GM20000 (cell line): Measurements from ENCODE around the gene SLC39A11.
"Not testable (repeated sequence)": the region's sequence is repeated elsewhere in the genome, so short reads cannot be mapped to it uniquely, and the experiment has no call there.

Experiments used
- DNase-seq: peaks from one replicate; pipeline ENCODE4 v3.0.0; 2012; ENCODE audit warnings: low spot score
- TF ChIP-seq, protein P1 (sequence below): IDR thresholded peaks from 2 replicates; pipeline ENCODE4 v1.5.1; 2012; ENCODE audit warnings: mild to moderate bottlenecking, control low read depth; ENCODE audit errors: extremely low read depth, missing control alignments

Gene SLC39A11

DNA sequence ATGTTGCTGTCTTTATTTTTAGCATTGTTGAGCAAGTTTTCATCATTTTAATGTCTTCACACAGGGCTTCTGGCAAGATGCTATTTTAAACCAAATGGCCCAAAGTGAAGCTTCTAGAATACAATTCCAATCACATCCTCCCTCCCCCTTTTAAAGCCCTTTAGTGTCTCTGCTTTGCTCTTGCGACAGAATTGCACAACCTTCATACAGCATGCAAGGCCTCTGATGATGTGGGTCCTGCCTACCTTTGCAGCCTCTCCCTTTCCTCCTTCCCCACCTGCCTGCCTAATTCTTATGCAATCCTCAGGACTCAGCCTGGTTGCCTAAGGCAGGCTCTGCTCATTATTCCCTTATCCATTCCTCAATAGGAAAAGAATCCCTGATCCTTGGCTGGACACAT lies 381.7 kb downstream of the SLC39A11 start:
- no peak for DNase-seq
- TF ChIP-seq, protein P1, sequence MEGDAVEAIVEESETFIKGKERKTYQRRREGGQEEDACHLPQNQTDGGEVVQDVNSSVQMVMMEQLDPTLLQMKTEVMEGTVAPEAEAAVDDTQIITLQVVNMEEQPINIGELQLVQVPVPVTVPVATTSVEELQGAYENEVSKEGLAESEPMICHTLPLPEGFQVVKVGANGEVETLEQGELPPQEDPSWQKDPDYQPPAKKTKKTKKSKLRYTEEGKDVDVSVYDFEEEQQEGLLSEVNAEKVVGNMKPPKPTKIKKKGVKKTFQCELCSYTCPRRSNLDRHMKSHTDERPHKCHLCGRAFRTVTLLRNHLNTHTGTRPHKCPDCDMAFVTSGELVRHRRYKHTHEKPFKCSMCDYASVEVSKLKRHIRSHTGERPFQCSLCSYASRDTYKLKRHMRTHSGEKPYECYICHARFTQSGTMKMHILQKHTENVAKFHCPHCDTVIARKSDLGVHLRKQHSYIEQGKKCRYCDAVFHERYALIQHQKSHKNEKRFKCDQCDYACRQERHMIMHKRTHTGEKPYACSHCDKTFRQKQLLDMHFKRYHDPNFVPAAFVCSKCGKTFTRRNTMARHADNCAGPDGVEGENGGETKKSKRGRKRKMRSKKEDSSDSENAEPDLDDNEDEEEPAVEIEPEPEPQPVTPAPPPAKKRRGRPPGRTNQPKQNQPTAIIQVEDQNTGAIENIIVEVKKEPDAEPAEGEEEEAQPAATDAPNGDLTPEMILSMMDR, result no peak

DNA sequence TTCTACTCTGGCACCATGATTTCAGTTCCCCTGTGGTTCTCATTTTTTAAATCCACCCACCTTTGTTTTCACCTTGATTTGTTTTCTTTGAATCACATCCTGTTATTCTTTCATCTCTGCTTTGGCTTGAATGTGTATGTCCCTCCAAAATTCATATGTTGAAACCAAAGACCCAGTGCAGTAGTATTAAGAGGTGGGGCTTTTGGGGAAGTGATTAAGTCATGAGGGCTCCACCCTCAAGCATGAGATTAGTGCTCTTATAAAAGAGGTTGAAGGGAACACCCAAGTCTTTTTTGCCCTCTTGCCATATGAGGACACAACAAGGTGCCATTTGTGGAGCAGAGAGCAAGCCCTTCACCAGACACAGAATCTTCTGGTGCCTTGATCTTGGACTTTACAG lies 382.3 kb downstream of the SLC39A11 start:
- TF ChIP-seq, protein P1, result no peak
- no peak for DNase-seq

DNA sequence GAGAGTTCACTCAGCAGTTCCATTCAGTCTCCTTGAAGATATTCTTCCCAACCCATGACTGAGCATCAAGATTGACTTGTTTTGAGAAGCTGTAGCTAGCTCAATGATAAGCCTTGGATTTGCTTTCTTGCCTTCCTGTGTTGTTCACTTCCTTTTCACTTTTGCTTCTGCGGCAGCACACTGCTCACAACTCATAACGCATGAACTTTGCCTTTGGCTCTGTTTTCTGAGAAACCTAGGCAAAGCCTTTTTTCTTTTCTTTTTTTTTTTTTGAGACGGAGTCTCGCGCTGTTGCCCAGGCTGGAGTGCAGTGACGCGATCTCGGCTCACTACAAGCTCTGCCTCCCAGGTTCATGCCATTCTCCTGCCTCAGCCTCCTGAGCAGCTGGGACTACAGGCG lies 383.8 kb downstream of the SLC39A11 start:
- DNase-seq, result not testable (repeated sequence)

DNA sequence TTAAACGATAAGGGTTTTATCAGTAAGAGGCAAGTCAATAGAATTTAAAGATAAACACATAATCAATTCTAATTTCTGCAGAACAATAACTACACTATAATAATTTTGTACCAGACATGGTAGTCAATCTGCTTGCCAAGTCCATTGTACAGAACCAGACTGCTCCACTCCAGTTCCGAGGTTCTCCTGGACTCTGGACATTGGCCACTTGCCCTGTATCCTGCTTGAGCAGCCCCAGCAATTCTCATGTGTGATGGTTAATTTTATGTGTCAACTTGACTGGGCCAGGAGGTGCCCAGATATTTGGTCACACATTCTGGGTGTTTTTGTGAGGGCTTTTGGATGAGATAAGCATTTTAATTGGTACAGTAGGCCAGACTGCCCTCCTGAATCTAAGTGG lies 384.6 kb downstream of the SLC39A11 start:
- DNase-seq, result no peak
- TF ChIP-seq, protein P1, result no peak

DNA sequence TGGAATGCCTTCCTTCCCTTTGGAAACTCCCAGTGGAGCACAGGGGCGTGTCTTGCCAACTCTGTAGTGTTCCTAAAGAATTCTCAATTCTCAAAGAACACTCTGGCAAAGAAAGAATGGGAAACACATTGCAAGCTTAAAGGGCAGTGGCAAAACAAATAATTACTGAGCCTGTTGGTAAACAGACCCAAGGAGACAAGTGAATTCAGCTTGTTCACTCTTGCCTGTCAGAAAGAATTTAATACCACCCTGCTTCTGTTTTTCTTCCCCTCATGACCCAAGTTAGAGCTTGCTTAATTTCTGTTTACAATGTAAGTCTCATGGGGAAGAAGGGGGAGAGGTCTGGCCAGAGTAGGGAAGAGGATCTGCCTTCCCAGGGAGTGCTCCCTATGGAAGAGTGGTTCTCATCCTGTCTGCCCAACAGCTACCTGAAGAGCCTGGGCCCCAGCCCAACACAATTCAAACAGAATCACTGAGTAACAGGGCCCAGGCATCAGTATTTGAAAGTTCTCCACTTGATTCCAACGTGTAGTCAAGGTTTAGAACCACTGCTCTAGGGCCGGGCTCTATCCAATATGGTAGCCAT lies 386.0 kb downstream of the SLC39A11 start:
- DNase-seq, result no peak
- TF ChIP-seq, protein P1, result no peak

DNA sequence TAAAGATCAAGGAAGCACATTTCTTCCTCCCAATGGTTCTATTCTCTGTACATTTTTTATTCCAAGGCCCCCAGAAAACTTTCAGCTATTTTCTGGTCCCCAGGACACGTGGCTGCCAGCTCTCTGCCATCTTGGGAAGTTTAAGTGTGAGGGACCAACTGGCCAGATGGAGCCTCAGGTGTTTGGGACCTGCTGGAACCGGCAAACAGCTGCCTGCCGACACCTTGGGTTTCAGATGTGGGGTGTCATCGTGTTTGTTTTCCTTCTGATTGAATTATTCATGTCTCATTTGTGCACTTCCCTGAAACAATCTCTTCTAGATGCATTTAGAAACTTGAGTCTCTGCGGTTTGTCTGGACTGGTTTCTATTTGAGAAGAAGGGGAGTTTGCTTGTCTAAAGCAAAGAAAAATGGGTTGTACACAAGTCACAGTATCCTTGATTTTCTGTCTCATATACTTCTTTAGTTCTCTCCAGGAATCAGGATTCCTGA lies 386.5 kb downstream of the SLC39A11 start:
- peak; percentile 46 for DNase-seq

DNA sequence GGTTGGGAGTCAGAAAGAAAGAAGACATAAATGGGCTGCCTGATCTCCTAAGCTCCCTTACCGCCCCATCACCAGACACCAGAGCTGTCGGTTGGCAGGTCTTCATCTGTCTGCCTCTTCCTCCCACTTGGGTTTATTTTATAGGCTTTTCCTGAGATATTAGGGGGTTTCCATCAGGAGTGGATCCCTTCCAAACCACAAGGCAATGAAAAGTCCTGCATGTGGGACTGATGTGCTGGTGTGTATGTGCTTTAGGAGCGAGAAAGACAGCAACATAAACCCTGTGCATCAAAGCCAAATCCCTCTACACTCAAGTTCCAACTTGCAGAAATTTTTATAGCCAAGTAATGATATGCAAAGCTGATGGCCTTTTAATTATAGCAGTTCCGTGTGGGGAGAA lies 389.5 kb downstream of the SLC39A11 start:
- DNase-seq, result no peak
- TF ChIP-seq, protein P1, result no peak

More for the DNA sequence above, 386.5 kb downstream of the SLC39A11 start:
- TF ChIP-seq, protein P1, result no peak

DNA sequence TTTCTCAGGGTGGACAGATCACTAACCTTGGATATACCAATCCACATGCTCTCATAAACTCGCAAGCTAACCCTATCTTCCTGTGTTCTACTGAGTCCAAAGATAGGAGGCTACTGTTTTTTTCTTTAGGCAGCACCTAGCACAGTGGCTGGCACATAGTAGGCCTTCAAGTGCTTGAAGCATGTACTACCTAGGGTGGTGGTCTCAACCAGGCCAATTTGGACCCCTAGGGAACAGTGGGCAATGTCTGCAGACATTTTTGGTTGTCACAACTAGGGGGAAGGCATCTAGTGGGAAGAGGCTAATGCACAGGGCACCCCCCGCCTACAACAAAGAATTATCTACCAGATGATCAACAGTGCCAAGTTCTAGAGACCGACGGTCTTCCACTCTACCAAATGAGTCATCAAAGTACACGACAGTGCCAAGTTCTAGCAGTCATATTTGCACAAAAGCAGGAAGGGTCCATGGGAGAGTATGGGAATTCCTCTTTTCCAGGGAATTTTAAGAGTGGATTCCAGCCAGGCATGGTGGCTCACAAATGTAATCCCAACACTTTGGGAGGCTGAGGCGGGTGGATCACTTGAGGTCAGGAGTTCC lies 390.3 kb downstream of the SLC39A11 start:
- TF ChIP-seq, protein P1, result no peak

More for the DNA sequence above, 390.3 kb downstream of the SLC39A11 start:
- DNase-seq, result no peak
